Type B pancreatic cell (in vitro differentiated cells): ENCODE data around the gene MMRN2. TPM values are rescaled to one million over a fixed set of nuclear protein-coding genes. Genes with fewer than 3 reads are reported as not detected.
"Not testable (repeated sequence)": the region's sequence is repeated elsewhere in the genome, so short reads cannot be mapped to it uniquely, and the experiment has no call there.

ENCODE experiments used
- DNase-seq: peaks from one replicate; pipeline ENCODE4 v3.0.0; 2021; ENCODE audit warnings: mixed read lengths; ENCODE audit not compliant: unreplicated experiment; ENCODE audit errors: extremely low spot score
- H3K27ac Mint-ChIP-seq: 2 replicates; pipeline ENCODE4 v1.8.0; 2021; ENCODE audit warnings: mild to moderate bottlenecking, mixed read lengths
- H3K27me3 Mint-ChIP-seq: 2 replicates; pipeline ENCODE4 v1.8.0; 2021; ENCODE audit warnings: mixed read lengths
- H3K36me3 Mint-ChIP-seq: 2 replicates; pipeline ENCODE4 v1.8.0; 2021; ENCODE audit warnings: mixed read lengths
- H3K4me1 Mint-ChIP-seq: one replicate; pipeline ENCODE4 v1.8.0; 2021; ENCODE audit warnings: mixed read lengths; ENCODE audit not compliant: unreplicated experiment
- H3K4me3 Mint-ChIP-seq: 2 replicates; pipeline ENCODE4 v1.8.0; 2021; ENCODE audit warnings: mild to moderate bottlenecking, mixed read lengths
- H3K9me3 Mint-ChIP-seq: 2 replicates; pipeline ENCODE4 v1.8.0; 2021; ENCODE audit warnings: mixed read lengths
- total RNA-seq: library from RNA; stranded (reverse); gene quantifications from 2 replicates; pipeline ENCODE4 v1.2.1, GENCODE V29; 2021; ENCODE audit warnings: low replicate concordance
- TF ChIP-seq, protein P1 (sequence below): fragments of 200-600 bp; sonication (generic); conservative IDR thresholded peaks from 2 replicates; pipeline ENCODE4 v1.5.0; 2021; ENCODE audit warnings: antibody characterized with exemption, mild to moderate bottlenecking

Gene MMRN2
- total RNA-seq, 1 donor from 2014 or later: 5.5 TPM

DNA sequence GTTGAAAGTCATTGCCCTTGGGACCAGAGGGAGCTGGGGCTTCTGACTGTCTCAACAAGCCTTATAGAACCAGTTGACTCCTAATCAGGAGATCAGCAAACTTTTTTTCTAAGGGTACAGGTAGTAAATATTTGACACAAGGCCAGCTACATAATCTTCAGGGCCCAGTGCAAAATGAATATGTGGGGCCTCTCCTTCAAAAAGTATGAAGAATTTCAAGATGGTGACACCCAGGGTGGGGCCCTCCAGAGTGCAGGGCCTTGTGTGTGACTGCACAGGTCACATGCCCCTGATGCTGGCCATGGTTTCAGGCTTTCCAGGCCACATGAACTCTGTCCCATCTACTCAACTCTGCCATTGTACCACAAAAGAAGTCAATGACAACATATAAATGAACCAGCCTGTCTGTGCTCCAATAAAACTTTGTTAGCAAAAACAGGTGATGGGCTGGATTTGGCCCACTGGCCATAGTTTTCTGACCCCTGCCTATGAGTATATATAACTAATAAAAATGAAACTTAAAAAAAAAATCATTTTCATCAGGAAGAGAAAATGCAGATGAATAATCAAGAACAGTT, 6.1 kb downstream of the MMRN2 start:
- TF ChIP-seq, protein P1, sequence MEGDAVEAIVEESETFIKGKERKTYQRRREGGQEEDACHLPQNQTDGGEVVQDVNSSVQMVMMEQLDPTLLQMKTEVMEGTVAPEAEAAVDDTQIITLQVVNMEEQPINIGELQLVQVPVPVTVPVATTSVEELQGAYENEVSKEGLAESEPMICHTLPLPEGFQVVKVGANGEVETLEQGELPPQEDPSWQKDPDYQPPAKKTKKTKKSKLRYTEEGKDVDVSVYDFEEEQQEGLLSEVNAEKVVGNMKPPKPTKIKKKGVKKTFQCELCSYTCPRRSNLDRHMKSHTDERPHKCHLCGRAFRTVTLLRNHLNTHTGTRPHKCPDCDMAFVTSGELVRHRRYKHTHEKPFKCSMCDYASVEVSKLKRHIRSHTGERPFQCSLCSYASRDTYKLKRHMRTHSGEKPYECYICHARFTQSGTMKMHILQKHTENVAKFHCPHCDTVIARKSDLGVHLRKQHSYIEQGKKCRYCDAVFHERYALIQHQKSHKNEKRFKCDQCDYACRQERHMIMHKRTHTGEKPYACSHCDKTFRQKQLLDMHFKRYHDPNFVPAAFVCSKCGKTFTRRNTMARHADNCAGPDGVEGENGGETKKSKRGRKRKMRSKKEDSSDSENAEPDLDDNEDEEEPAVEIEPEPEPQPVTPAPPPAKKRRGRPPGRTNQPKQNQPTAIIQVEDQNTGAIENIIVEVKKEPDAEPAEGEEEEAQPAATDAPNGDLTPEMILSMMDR: no peak
- Mint-ChIP-seq H3K27me3 (peaks cover 4% of the 10 kb centered on the region), H3K9me3 (peaks cover 14% of the 10 kb centered on the region), H3K4me3 (no peak overlapping the region), H3K27ac (peak overlapping the region; percentile 86), H3K4me1 (peaks cover 23% of the 10 kb centered on the region), H3K36me3 (peaks cover 8% of the 10 kb centered on the region)
- no peak for DNase-seq

DNA sequence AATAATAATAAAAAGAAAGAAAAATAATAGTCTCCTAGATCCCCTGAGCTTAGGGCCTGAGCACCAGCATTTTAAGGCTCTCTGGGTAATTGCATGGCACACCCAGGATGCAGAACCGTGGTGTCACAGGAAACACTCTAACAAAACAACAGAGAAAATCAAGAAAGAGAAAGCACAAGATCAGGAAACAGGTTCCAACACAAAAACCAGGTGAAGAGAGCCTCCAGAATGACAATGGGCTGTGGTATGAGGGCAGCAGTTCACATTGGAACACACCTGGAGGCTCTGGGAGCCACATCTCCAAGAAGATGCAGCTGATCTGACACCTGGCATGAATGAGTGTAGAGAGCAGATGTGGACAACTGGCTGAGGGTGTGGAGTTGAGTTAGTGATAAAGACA, 7.1 kb downstream of the MMRN2 start:
- Mint-ChIP-seq H3K27me3 (peaks cover 4% of the 10 kb centered on the region), H3K4me1 (peaks cover 28% of the 10 kb centered on the region)
- no peak for DNase-seq

GRCh38 chr10:86947806-86948205, 9.6 kb downstream of the MMRN2 start:
- H3K9me3 Mint-ChIP-seq: peaks cover 11% of the 10 kb centered on the region
- H3K27me3 Mint-ChIP-seq, H3K36me3 Mint-ChIP-seq, H3K27ac Mint-ChIP-seq, DNase-seq, H3K4me3 Mint-ChIP-seq: not testable (repeated sequence)
- peaks cover 24% of the 10 kb centered on the region for H3K4me1 Mint-ChIP-seq

More for the DNA sequence above, 7.1 kb downstream of the MMRN2 start:
- TF ChIP-seq, protein P1: no peak
- Mint-ChIP-seq H3K4me3 (peak overlapping the region; percentile 18), H3K27ac (peak overlapping the region; percentile 86), H3K9me3 (peaks cover 14% of the 10 kb centered on the region), H3K36me3 (peaks cover 8% of the 10 kb centered on the region)

DNA sequence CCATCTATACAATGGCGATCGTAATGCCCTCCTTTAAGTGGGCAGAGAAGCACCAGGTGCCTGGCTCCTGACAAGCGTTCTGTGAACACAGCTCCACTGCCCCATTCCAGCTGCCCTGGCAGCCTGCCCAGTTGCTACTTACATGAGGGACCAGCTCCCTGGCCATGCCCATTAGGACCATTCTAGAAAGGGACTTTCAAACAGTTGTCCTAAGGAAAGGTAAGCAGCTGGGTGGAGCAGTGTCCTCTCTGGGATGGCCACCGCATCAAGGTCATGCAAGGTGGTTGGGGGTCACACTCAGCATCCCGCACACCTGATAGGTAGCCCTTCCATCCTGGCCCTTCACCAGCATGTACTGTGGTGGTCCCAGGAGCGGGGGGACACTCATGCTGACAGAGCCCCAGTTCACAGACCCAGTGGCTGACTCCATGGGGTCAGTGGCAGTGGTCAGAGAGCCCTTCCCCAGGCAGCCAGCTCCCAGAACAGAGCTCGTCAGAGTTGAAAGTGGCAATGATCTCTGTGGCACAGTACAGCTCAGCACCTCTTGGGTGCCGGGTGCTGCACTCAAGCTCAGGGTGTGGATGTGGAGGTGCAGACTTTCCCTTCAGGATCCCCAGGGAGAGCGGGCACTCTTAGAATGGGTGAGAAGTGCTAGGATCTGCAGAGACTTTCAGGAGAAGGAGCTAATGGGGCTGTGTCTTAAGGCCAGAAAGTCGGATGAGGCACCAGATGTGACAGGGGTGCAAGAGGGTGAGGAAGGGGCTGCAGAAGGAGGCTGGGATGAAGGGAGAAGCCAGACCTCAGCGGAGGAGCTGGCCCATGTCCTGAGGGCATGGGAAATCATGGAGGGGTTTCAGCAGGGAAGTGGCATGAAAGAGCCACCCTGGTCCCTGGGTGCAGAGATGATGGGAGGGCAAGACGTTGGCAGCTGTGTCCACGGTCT, 10.9 kb downstream of the MMRN2 start:
- DNase-seq: peak; percentile 64

DNA sequence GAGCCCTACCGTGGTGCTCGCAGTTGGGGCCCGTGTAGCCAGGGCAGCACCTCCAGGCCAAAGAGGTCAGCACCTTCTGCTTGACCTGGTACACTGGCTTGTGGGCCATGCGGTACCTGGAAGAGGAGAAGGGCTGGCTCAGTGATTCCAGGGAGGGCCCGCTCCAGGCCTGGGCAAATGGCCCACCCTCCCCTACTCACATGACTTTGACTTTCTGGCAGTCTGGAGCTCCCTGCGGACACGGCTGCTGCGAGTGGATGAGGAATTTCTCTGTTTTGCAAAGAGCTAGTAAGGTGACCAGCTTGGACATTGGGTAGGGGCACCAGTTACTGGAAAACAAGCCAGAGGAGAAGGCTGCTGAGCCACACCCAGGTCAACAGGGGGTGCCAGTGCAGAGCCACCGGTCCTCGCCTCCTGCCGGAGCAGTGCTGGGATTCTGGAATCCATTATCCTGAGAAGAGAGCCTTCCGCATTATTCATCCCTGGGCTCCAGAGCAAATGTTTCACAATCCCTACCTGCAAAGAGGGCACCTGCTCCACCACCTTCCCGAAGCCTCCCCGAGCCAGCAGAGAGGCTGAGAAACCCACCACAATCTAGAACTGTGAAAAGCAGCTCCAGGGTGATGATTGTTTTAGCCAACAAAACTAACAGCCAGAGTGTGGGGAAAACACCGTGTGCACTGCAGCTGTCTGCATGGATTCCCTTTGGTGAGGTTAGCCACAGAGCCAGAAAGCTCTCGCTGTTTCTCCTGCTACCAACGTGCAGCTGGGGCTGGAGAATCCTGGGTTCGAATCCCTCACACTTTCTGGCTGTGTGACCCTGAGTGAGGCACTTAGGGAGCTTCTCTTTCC, 11.8 kb downstream of the MMRN2 start:
- H3K36me3 Mint-ChIP-seq: no peaks in the 10 kb centered on the region
- H3K4me3 Mint-ChIP-seq: no peak overlapping the region
- H3K4me1 Mint-ChIP-seq: peaks cover 23% of the 10 kb centered on the region
- TF ChIP-seq, protein P1: peak; percentile 62
- DNase-seq: peak; percentile 64
- peaks cover 4% of the 10 kb centered on the region for H3K27me3 Mint-ChIP-seq
- no peak overlapping the region for H3K27ac Mint-ChIP-seq
- H3K9me3 Mint-ChIP-seq: no peaks in the 10 kb centered on the region

More for the DNA sequence above, 10.9 kb downstream of the MMRN2 start:
- H3K4me1 Mint-ChIP-seq: peaks cover 24% of the 10 kb centered on the region
- no peaks in the 10 kb centered on the region for H3K9me3 Mint-ChIP-seq
- no peaks in the 10 kb centered on the region for H3K36me3 Mint-ChIP-seq
- peaks cover 4% of the 10 kb centered on the region for H3K27me3 Mint-ChIP-seq
- TF ChIP-seq, protein P1: no peak
- no peak overlapping the region for H3K27ac Mint-ChIP-seq
- H3K4me3 Mint-ChIP-seq: no peak overlapping the region
